HG03159 (cell line): Measurements from ENCODE around the gene DYSF.

Experiments
- ATAC-seq: cut with Tn5 transposase; IDR thresholded peaks from one replicate; pipeline ENCODE4 v1.9.1; 2021; ENCODE audit warnings: mild to moderate bottlenecking, moderate library complexity; ENCODE audit not compliant: unreplicated experiment

The DYSF gene

GRCh38 chr2:71684226-71685072 is 231.1 kb downstream of the DYSF start:
- ATAC-seq: no peak

DNA sequence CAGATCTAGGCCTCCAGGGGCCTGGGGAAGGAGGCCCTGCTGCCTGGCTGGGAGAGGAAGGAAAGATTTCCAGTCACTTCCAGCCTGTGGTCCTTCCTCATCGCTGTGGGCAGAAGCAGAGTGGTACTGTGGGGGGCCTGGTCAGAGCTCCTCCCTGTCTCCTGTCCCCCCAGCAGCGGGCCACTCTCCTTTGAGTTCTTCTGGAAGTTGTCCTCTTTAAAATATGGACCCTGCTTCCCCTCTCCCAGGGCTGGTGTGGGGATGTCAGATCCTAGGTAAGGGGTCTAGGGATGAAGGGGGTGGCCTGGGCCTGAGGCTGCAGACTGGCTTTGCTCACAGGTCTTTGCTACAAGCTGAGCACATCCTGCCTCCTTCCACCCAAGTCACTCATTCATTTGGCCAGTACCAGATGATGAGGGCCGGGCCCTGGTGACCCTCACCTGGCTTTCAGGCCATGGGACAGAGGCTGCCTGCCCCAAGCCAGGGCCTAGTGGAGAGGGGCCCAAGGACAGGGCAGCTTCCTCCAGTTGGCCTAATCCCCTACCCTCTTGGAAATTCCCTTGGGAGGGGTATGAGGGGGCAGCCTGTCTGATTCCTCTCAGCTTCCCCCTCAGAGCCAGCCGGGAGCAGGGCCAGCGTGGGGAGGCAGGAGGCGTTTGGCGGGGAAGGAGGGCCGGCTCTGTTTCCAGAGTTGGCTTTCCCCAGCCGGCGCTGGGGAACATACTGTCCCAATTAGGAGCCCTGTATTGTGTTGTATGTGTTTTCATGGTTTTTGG is 231.9 kb downstream of the DYSF start:
- ATAC-seq: no peak

GRCh38 chr2:71685941-71686611 is 232.7 kb downstream of the DYSF start:
- ATAC-seq: no peak

GRCh38 chr2:71686781-71687180 is 233.4 kb downstream of the DYSF start:
- ATAC-seq: no peak

GRCh38 chr2:71687412-71687811 is 234.1 kb downstream of the DYSF start:
- no peak for ATAC-seq

- no peak for ATAC-seq
Observed at GRCh38 chr2:71688530-71688929, 235.2 kb downstream of the DYSF start.

DNA sequence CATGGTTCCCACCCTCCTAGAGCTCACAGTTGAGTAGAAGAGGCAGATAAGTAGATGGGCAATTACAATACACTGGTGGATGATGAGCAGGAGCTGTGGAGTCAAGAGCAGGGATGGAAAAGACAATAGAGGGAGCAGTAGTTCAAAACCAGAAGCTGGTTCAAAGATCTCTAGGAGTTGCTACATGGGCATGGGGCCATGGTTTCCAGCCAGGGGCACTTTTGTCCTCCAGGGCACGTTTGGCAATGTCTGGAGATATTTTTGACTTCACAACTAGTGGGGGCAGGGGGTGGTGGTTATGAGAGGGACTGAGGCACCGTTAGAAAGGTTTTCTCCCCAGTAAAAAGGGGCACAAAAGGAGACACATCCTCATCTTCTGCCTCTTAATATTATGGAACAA is 236.0 kb downstream of the DYSF start:
- no peak for ATAC-seq

DNA sequence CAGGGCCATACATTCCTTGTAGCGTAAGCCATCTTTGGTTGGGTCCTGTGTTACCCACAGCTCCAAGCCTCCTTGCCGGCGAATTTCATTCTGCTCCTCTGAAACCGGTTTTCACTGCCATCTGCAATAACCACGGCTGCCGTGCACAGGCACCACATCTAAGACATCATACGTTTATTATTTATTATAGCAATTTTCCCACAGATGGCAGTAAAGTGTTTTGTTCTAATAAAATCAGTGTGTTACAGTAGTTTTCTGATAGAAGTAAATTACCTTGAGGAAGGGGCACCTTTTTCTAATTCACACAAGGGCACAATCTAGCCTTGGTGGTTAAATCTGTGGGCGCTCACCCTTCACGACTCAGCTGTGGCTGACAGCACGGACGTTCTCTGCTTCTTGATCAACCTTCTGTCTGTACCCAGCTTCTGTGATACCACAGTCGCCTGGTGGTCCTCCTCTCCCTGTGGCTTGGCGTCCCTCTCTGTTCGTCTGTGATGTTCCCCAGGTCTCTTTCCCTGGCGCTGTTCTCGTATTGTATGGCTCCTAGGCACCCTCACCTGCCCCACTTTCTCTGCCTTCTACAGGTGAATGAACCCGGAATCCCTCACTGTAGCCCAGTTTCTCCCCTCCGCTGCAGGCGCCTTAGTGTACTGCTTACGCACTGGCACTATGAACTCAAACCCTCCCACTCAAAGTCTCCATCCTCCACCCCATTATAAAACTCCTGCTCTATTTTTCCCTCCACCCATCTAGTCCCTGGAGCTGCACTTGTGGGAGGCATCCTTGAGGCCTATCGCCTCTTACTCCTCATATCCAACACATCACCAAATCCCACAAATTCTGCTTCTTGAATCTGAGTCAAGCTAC is 236.8 kb downstream of the DYSF start:
- ATAC-seq: no peak

DNA sequence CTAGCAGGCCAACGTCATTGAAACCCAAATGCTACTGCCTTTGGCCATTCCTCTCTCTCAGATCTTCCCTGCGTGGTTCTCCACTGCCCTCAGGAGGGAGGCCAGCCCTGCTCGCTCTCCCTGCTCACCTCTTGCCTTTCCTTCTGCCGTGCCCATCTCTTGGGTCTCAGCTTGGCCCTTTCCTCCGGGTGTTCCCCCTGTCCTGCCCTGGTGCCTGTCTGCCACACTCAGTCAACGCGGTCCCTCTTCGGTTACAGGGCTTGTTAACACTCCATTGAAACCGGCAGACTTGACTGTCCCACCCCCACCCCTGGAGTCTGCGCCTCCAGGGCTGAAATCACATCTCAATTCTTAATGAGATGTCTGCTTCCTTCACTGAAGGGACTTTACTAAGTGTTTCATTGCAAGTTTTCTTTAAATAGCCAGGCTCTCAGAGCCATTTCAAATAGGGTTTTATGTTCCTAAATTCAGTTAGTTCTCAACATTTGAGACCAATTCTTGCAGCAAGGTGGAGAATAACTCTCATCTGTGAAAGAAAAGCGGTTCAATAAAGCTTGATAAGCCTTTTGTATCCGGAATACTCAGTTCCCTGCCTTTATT is 237.6 kb downstream of the DYSF start:
- no peak for ATAC-seq

- no peak for ATAC-seq
Observed at GRCh38 chr2:71691747-71692441, 238.5 kb downstream of the DYSF start.

GRCh38 chr2:71692621-71693277 is 239.4 kb downstream of the DYSF start:
- no peak for ATAC-seq

DNA sequence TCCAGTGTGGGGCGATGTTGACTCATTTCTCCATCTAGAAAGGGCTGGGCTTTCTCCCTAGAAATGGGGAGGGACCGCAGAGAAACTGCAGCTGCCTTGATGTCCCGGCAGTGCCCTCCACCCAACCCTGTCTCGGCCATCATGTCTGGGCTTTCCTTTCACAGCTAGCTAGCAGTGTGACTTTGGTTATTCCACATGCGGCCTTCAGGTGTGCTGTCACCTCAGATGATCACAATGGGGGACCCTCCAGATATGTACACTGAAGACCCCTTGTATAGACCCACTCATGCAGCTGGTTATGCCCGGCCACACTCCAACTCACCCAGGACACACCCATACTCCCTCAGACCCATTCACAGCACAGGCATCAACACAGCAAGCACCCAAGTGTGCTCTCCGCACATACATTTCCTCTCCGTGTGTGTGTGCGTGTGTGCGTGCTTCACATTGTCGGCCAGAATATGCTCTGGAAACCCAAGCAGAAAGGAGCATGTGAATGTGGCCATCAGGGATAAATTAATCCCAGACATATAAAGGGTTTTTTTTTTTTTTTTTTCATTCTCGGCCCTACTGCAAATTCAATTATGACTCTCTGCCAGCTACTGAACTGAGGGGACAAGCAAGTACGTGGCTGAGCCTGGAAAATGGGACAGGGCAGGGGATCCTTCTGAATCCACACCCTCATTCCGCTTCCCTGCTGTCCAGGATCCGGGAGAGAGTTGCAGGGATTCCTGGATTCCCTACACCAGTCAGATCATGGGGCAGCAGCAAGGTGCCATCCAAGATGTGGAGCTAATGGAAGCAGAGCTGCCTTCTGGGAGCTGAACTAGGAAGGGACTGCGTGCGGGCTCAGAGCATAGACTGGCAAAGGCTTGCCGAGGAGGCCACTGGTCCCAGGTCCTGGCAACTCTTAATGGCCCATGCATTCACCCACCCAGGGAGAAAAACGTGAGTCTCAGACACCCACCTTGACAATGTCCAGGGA is 240.2 kb downstream of the DYSF start:
- no peak for ATAC-seq

- ATAC-seq: no peak
Observed at GRCh38 chr2:71694501-71695234, 241.3 kb downstream of the DYSF start.

GRCh38 chr2:71695235-71696120 is 242.1 kb downstream of the DYSF start:
- ATAC-seq: no peak

DNA sequence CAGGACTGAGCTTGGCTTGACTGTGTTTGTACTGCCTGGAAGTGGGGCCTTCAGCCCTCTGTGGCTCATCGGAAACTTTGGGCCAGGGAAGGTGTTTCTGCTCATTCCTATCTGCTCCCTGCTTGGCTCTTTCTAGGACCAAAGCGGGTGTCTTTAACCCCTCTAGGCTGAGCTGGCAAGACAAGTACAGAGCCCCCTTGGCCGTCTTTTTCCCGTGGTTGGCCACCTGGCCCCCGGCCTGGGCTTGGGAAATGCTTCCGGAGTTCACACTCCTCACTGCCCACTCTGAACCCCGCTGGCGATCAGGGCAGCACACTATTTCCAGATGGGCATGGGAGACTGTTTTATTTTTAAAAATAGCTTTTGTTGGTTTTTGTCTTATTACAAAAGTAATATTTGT is 243.0 kb downstream of the DYSF start:
- no peak for ATAC-seq
